Central memory CD8-positive, alpha-beta T cell (primary cell): ENCODE results near the gene SHANK1.
A peak's percentile ranks its signal among the peaks of the same experiment; 100 is the strongest.

Experiments
- ATAC-seq: fragments of 150-1000 bp; cut with Tn5 transposase; replicated peaks from 2 replicates; pipeline ENCODE4 v1.10.0; 2022; ENCODE audit warnings: mild to moderate bottlenecking, moderate FRiP score, moderate number of reproducible peaks; ENCODE audit not compliant: poor library complexity, severe bottlenecking; ENCODE audit errors: extremely low read depth
- DNase-seq, 2 donors: peaks; one replicate each; pipeline ENCODE4 v3.0.0; 2021; ENCODE audit warnings: low spot score in 2 of 2
- H3K27ac Mint-ChIP-seq: one replicate; pipeline ENCODE4 v1.8.0; 2022; ENCODE audit warnings: low read depth, mild to moderate bottlenecking, moderate library complexity, mixed read lengths
- H3K27me3 Mint-ChIP-seq: one replicate; pipeline ENCODE4 v1.8.0; 2022; ENCODE audit warnings: mixed read lengths
- H3K36me3 Mint-ChIP-seq: one replicate; pipeline ENCODE4 v1.8.0; 2022; ENCODE audit warnings: mild to moderate bottlenecking, moderate library complexity, mixed read lengths; ENCODE audit not compliant: insufficient read depth
- H3K4me1 Mint-ChIP-seq: one replicate; pipeline ENCODE4 v1.8.0; 2022; ENCODE audit warnings: mixed read lengths
- H3K4me3 Mint-ChIP-seq: one replicate; pipeline ENCODE4 v1.8.0; 2022; ENCODE audit warnings: mild to moderate bottlenecking, moderate library complexity, mixed read lengths
- H3K9me3 Mint-ChIP-seq: one replicate; pipeline ENCODE4 v1.8.0; 2022; ENCODE audit warnings: mixed read lengths

The SHANK1 gene

DNA sequence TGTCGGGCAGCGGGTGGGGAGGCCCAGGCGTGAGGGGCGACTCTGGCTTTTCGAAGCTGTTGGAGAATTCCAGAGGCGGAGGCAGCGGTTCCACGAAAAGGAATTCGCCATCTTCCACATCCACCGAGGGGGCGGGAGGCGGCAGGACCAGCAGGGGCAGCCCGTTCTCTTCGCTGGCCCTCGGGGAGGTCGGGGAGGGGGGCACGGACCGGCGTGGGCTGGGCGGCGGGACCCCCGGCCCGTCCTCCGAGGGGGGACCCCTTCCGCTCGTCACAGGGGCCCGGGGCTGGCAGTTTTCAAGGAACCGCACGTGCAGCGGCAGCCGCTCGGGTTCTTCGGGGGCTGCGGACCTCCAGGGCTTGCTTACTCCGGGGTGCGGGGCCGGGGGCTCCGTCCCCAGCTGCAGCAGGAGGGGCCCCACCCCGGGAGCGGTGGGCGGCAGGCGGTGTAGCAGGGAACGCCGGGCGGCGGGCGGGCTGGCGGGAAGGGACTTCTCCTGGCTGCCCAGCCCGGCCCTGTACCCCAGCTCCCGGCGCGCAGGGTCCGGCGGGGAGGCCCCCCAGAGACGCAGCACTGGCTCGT is 52.3 kb downstream of the SHANK1 start:
- Mint-ChIP-seq H3K36me3 (peaks cover 6% of the 10 kb centered on the region), H3K27ac (no peak overlapping the region), H3K4me3 (no peak overlapping the region), H3K9me3 (no peaks in the 10 kb centered on the region), H3K4me1 (no peaks in the 10 kb centered on the region), H3K27me3 (peaks cover 64% of the 10 kb centered on the region)
- ATAC-seq (no peak), DNase-seq (no peak)

DNA sequence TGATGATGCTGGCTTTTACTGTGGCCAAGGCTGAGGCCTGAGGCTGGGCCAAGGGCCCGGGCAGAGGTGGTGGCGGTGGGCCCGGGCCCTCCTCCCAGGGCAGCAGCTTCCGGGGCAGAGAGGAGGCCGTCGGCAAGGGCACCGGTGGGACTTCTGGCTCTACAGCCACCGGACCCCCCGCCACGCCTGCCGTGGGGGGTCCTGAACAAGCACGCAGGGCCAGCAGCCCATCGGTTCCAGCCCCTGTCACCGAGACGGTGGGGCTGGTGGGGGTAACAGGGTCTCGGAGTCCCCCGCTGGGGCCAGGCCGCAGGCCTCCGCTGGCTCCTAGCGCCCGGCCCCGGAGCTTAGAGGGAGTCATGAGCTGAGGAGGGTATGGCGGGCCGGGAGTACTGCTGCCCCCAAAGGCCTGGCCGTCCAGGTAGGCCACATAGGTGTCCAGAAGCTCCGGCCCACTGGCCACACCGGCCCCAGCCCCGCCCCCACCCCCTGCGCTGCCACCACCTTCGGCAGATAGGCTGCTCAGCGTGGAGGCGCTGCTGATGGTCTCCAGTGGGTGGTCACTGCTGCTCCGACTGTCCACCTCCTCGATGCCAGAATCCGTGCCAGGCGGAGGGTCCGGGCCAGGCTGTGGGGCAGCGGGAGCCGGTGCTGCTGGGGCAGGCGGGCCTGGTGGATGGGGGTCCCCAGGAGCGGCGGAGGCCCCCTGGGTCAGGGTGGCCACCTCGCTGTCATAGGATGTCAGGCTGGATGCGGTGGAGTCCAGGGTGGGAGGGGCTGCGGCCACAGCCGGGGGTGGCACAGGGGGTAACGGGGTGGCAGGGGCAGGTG is 53.0 kb downstream of the SHANK1 start:
- ATAC-seq = no peak
- Mint-ChIP-seq H3K36me3 (peaks cover 6% of the 10 kb centered on the region), H3K4me1 (no peaks in the 10 kb centered on the region), H3K4me3 (no peak overlapping the region), H3K27ac (no peak overlapping the region), H3K9me3 (no peaks in the 10 kb centered on the region), H3K27me3 (peaks cover 62% of the 10 kb centered on the region)
- no peak for DNase-seq

DNA sequence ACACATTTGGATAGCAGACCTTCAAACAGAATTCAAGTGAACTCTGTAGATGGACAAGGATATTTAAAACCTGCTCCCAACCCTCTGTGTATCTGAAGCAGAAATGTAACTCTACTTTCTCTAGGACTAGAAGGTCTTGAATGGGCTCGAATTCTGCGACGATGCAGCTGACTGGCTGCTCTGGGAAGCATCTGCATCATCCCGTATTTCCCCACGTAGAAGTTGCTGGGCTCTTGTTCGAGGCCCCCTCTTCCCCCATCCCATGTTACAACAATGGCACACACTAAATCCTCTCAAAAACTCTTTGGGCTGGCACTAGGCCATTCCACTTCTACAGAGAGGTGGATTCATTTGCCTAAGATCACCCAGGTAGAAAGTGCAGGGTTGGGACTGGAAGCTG is 55.4 kb downstream of the SHANK1 start:
- ATAC-seq (no peak), DNase-seq (no peak)
- Mint-ChIP-seq H3K4me1 (no peaks in the 10 kb centered on the region), H3K4me3 (no peak overlapping the region), H3K36me3 (peaks cover 4% of the 10 kb centered on the region), H3K27me3 (peaks cover 56% of the 10 kb centered on the region), H3K27ac (no peak overlapping the region), H3K9me3 (no peaks in the 10 kb centered on the region)

- DNase-seq (no peak), ATAC-seq (no peak)
- no peak overlapping the region for H3K27ac Mint-ChIP-seq
- peaks cover 5% of the 10 kb centered on the region for H3K36me3 Mint-ChIP-seq
- no peaks in the 10 kb centered on the region for H3K9me3 Mint-ChIP-seq
- peaks cover 1% of the 10 kb centered on the region for H3K4me1 Mint-ChIP-seq
- no peak overlapping the region for H3K4me3 Mint-ChIP-seq
- peaks cover 58% of the 10 kb centered on the region for H3K27me3 Mint-ChIP-seq
Observed at GRCh38 chr19:50663482-50663790, 56.2 kb downstream of the SHANK1 start.

GRCh38 chr19:50662651-50663481 is 56.7 kb downstream of the SHANK1 start:
- peaks cover 6% of the 10 kb centered on the region for H3K9me3 Mint-ChIP-seq
- no peak for DNase-seq
- no peak overlapping the region for H3K27ac Mint-ChIP-seq
- peaks cover 6% of the 10 kb centered on the region for H3K36me3 Mint-ChIP-seq
- no peak for ATAC-seq
- peaks cover 7% of the 10 kb centered on the region for H3K4me1 Mint-ChIP-seq
- H3K4me3 Mint-ChIP-seq = no peak overlapping the region
- peaks cover 64% of the 10 kb centered on the region for H3K27me3 Mint-ChIP-seq

GRCh38 chr19:50661766-50662650 is 57.6 kb downstream of the SHANK1 start:
- Mint-ChIP-seq H3K27me3 (peaks cover 72% of the 10 kb centered on the region), H3K9me3 (peaks cover 6% of the 10 kb centered on the region), H3K36me3 (peaks cover 7% of the 10 kb centered on the region), H3K4me1 (peaks cover 13% of the 10 kb centered on the region), H3K4me3 (no peak overlapping the region), H3K27ac (no peak overlapping the region)
- ATAC-seq = no peak
- no peak for DNase-seq

DNA sequence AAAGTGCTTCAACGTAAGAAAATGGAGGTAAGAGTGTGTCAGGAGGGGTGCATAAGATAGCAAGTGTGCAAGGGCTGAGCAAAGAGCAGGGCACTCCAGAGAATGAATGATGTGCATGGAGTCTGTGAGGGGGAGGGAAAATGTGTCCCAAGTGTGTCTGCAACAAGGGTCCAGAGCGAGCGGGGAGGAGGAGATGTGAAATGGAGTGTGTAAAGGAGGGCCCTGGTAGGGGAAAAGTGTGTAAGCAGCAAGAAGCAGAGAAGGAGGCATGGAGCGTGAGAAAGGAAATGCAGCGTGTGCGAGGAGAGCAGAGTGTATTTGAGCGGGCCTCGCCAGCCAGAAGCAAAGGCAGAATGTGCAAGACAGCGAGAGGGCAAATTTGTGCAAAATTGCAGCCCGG is 58.6 kb downstream of the SHANK1 start:
- Mint-ChIP-seq H3K4me3 (no peak overlapping the region), H3K36me3 (peaks cover 6% of the 10 kb centered on the region), H3K9me3 (peaks cover 6% of the 10 kb centered on the region), H3K4me1 (peaks cover 13% of the 10 kb centered on the region), H3K27me3 (peaks cover 82% of the 10 kb centered on the region), H3K27ac (no peak overlapping the region)
- DNase-seq (no peak), ATAC-seq (no peak)

GRCh38 chr19:50660088-50660366 is 59.6 kb downstream of the SHANK1 start:
- Mint-ChIP-seq H3K4me3 (no peak overlapping the region), H3K27ac (no peak overlapping the region), H3K36me3 (peaks cover 3% of the 10 kb centered on the region), H3K9me3 (peaks cover 9% of the 10 kb centered on the region), H3K4me1 (peaks cover 13% of the 10 kb centered on the region), H3K27me3 (peaks cover 88% of the 10 kb centered on the region)
- ATAC-seq = no peak
- no peak for DNase-seq

DNA sequence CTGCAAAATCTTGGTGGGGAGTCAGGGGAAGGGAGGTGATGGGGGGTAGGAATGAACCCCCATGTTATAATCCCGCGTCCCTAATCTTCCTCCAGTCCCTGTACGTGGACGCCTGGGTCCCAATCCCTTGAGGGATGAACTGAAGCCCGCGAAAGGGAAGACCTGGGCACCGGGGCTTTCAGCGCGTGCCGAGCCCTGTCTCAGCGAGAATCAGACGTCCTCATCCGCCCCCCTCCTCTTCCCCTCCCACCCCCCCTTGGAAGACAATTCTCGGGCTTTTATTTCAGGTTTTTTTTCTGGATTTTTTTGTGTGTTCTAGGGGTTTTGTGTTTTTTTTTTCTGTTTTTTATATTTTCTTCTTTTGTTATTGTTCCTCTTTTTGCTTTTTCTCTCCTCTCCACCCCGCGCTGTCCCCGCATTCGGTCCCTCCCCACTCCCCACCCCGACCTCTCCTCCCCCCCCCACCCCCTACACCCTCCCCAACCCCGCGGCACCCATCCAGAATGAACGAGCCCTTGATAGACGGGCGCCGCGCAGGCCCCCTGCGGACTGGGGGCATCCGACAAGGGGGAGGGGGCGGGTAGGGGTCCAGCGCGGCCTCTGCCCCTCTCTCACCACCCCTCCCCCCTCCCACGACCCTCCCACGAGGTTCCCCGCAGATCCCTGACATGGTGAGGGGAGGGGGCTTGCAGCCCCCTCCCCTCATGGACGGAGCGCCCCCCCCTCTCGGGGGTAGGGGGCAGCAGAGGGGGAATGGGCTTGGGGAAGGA is 60.1 kb downstream of the SHANK1 start:
- Mint-ChIP-seq H3K27me3 (peaks cover 88% of the 10 kb centered on the region), H3K4me3 (no peak overlapping the region), H3K4me1 (peaks cover 13% of the 10 kb centered on the region), H3K9me3 (peaks cover 14% of the 10 kb centered on the region), H3K36me3 (peaks cover 3% of the 10 kb centered on the region), H3K27ac (no peak overlapping the region)
- ATAC-seq (no peak), DNase-seq (no peak)

- ATAC-seq = no peak
- H3K4me3 Mint-ChIP-seq = peak overlapping the region; percentile 62
- H3K36me3 Mint-ChIP-seq = peaks cover 3% of the 10 kb centered on the region
- DNase-seq = no peak
- H3K9me3 Mint-ChIP-seq = peaks cover 15% of the 10 kb centered on the region
- H3K27me3 Mint-ChIP-seq = peaks cover 88% of the 10 kb centered on the region
- H3K4me1 Mint-ChIP-seq = peaks cover 13% of the 10 kb centered on the region
- H3K27ac Mint-ChIP-seq = peak overlapping the region; percentile 46
Observed at GRCh38 chr19:50658441-50659317, 60.9 kb downstream of the SHANK1 start.

- Mint-ChIP-seq H3K4me1 (peaks cover 13% of the 10 kb centered on the region), H3K36me3 (peaks cover 3% of the 10 kb centered on the region), H3K9me3 (peaks cover 15% of the 10 kb centered on the region), H3K4me3 (peak overlapping the region; percentile 62), H3K27me3 (peaks cover 88% of the 10 kb centered on the region), H3K27ac (peak overlapping the region; percentile 46)
- peak; percentile 84 for ATAC-seq
- peak; percentile 20 to 43 for DNase-seq
Observed at GRCh38 chr19:50657712-50658440, 61.7 kb downstream of the SHANK1 start.
